Uterus (tissue), 4 donors: ENCODE measurements around the gene PRKX. TPM values are rescaled to one million over a fixed set of nuclear protein-coding genes. Genes with fewer than 3 reads are reported as not detected.

Source experiments
- DNase-seq, 2 donors: peaks; one replicate each; pipeline ENCODE4 v3.0.0-alpha.2; 2019 to 2020
- H3K27ac ChIP-seq, 2 donors: fragments of 200-600 bp; sonication (generic); 1 replicate in 1 of 2; 2 replicates in 1 of 2; pipeline ENCODE4 v1.5.1; 2016 to 2018
- H3K27me3 ChIP-seq, 2 donors: fragments of 200-600 bp; sonication (generic); one replicate each; pipeline ENCODE4 v1.5.1; 2018 to 2019; ENCODE audit warnings: control low read depth in 1 of 2
- H3K36me3 ChIP-seq, 2 donors: fragments of 200-600 bp; sonication (generic); one replicate each; pipeline ENCODE4 v1.5.1; 2019; ENCODE audit warnings: control low read depth in 1 of 2
- H3K4me1 ChIP-seq, 2 donors: fragments of 200-600 bp; sonication (generic); one replicate each; pipeline ENCODE4 v1.5.1; 2018 to 2019; ENCODE audit warnings: control low read depth in 1 of 2
- H3K4me3 ChIP-seq, 2 donors: fragments of 200-600 bp; sonication (generic); 1 replicate in 1 of 2; 2 replicates in 1 of 2; pipeline ENCODE4 v1.5.1; 2018 to 2019; ENCODE audit warnings: mild to moderate bottlenecking in 1 of 2
- H3K9me3 ChIP-seq, 2 donors: fragments of 200-600 bp; sonication (generic); one replicate each; pipeline ENCODE4 v1.5.1; 2019; ENCODE audit warnings: control low read depth in 1 of 2
- POLR2A ChIP-seq, 2 donors: fragments of 450-650 bp; IDR thresholded peaks; one replicate each; pipeline ENCODE4 v1.6.1; 2016; ENCODE audit warnings: antibody characterized with exemption in 2 of 2, mild to moderate bottlenecking in 1 of 2, moderate library complexity in 1 of 2
- intact Hi-C: fragments of 100-400 bp; cut with DNase I; formaldehyde crosslinking; loops from one replicate; pipeline ENCODE4 v1.15.1; 2023; ENCODE audit warnings: low total_unique reads
- total RNA-seq, 4 donors: library from RNA; depleted of rRNA in 3 of 4; stranded (reverse); fragments of >200 nt in 3 of 4; gene quantifications; one replicate each; pipeline versions ENCODE4 v1.1.0 to v1.2.4, GENCODE V29; 2014 to 2023
- TF ChIP-seq, protein P1 (sequence below), 4 experiments: fragments of 200-600 bp in 2 of 4; fragments of 450-650 bp in 2 of 4; sonication (generic) in 2 of 4; IDR thresholded peaks; one replicate each; pipeline ENCODE4 v1.5.1; 2016 to 2019; ENCODE audit warnings: antibody characterized with exemption in 4 of 4, mild to moderate bottlenecking in 2 of 4, moderate library complexity in 1 of 4
- donor health status: DM: yes; HTN: yes; CAD: no.

PRKX gene
- total RNA-seq, 4 donors from 2014 or later: 8.5 to 27.9 (median 12.0) TPM

DNA sequence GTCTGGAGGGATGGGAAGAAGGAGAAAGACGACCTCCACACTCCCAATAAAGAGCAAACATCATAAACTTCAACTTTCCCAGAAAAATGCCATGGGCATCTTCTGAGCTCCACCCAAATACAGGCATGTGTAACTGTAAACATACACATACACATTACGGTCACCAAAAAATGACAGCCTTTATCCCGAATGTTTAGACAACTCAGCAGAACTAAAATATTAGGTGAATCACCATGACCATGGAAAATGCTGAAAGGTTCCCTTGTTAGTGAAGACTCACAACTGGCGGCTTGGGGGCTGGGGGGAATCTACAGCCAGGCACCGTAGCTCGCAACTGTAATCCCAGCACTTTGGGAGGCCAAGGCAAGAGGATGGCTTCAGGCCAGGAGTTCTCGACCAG is 33.0 kb downstream of the PRKX start:
- intact Hi-C loops: no loop called here

DNA sequence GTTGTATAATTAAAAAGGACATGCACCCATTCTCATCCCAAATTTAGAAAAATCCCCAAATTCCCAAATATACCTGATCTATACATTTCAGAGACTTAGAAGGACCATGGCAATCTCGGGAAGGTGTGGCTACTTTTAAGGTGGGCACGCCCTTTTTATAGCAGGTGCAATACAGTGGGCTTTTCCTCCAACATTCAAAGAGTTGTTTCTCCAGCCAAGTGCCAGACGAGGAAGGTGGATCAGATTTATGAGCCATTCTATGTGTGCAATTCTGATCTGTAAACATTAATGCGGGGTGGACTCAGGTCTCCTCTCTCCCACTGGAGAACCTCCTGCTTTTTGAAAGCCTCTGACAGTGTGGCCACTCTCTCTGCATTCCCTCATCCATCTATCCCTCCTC is 33.8 kb downstream of the PRKX start:
- no peak overlapping the region for H3K27ac ChIP-seq
- TF ChIP-seq, protein P1, sequence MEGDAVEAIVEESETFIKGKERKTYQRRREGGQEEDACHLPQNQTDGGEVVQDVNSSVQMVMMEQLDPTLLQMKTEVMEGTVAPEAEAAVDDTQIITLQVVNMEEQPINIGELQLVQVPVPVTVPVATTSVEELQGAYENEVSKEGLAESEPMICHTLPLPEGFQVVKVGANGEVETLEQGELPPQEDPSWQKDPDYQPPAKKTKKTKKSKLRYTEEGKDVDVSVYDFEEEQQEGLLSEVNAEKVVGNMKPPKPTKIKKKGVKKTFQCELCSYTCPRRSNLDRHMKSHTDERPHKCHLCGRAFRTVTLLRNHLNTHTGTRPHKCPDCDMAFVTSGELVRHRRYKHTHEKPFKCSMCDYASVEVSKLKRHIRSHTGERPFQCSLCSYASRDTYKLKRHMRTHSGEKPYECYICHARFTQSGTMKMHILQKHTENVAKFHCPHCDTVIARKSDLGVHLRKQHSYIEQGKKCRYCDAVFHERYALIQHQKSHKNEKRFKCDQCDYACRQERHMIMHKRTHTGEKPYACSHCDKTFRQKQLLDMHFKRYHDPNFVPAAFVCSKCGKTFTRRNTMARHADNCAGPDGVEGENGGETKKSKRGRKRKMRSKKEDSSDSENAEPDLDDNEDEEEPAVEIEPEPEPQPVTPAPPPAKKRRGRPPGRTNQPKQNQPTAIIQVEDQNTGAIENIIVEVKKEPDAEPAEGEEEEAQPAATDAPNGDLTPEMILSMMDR (IDR thresholded peaks at IDR 0.05): no peak
- TF ChIP-seq POLR2A (IDR thresholded peaks at IDR 0.05): no peak
- H3K4me1 ChIP-seq: no peaks in the 10 kb centered on the region

More for the DNA sequence above, 33.0 kb downstream of the PRKX start:
- no peaks in the 10 kb centered on the region for H3K36me3 ChIP-seq
- no peak for DNase-seq
- no peak for TF ChIP-seq POLR2A (IDR thresholded peaks at IDR 0.05)
- TF ChIP-seq, protein P1 (IDR thresholded peaks at IDR 0.05): no peak
- no peaks in the 10 kb centered on the region for H3K4me1 ChIP-seq
- H3K4me3 ChIP-seq: no peak overlapping the region
- no peak overlapping the region for H3K27ac ChIP-seq
- no peaks in the 10 kb centered on the region for H3K9me3 ChIP-seq
- H3K27me3 ChIP-seq: no peaks in the 10 kb centered on the region

DNA sequence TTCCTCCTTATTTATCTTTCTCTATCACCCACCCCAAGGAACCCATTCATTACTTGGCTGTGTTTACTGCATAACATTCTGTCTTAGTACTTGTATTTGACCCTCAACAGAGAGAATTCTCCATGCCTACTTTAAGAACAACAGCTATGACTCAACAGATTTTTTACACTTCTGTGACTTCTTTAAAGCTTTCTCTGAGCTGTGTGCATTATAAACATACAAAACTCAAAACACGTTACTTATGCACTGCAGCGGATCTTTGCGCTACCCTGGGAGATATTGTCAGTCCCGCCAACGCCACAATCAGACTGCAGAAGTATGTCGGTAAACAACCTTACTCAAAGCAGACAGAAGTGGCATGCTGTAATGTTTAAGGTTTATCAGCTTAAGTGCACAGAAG is 35.1 kb downstream of the PRKX start:
- H3K36me3 ChIP-seq: no peaks in the 10 kb centered on the region
- no peak overlapping the region for H3K4me3 ChIP-seq
- no peak overlapping the region for H3K27ac ChIP-seq
- no peaks in the 10 kb centered on the region for H3K27me3 ChIP-seq
- TF ChIP-seq, protein P1 (IDR thresholded peaks at IDR 0.05): no peak
- TF ChIP-seq POLR2A (IDR thresholded peaks at IDR 0.05): no peak
- DNase-seq: no peak
- no peaks in the 10 kb centered on the region for H3K4me1 ChIP-seq
- no peaks in the 10 kb centered on the region for H3K9me3 ChIP-seq
- intact Hi-C loops: no loop called here

More for the DNA sequence above, 33.8 kb downstream of the PRKX start:
- Histone ChIP-seq H3K27me3 (no peaks in the 10 kb centered on the region), H3K36me3 (no peaks in the 10 kb centered on the region), H3K9me3 (no peaks in the 10 kb centered on the region), H3K4me3 (no peak overlapping the region)
- intact Hi-C loops: no loop called here
- no peak for DNase-seq

DNA sequence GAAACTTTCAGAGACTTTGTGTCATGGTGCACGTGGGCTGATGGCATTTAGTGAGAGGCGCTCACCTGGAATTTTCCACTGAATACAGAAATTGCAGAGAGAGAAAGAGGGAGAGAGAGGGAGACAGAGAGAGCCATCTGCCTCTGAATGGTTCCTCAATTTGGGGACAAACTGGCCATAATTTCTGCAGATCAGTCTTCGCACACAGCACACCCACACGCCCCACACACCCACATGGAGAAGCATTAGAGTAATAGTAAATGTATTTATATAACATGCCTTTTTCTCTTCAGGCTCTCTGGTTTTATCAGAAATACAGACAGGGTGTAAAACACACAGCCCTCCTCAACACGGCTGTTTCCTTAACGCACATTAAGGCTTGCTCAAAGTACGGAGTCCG is 38.6 kb downstream of the PRKX start:
- no peak for DNase-seq
- intact Hi-C loops: no loop called here
- TF ChIP-seq, protein P1 (IDR thresholded peaks at IDR 0.05): no peak
- no peak for TF ChIP-seq POLR2A (IDR thresholded peaks at IDR 0.05)
- Histone ChIP-seq H3K27me3 (no peaks in the 10 kb centered on the region), H3K4me3 (no peak overlapping the region), H3K9me3 (no peaks in the 10 kb centered on the region), H3K36me3 (no peaks in the 10 kb centered on the region), H3K4me1 (no peaks in the 10 kb centered on the region), H3K27ac (no peak overlapping the region)

DNA sequence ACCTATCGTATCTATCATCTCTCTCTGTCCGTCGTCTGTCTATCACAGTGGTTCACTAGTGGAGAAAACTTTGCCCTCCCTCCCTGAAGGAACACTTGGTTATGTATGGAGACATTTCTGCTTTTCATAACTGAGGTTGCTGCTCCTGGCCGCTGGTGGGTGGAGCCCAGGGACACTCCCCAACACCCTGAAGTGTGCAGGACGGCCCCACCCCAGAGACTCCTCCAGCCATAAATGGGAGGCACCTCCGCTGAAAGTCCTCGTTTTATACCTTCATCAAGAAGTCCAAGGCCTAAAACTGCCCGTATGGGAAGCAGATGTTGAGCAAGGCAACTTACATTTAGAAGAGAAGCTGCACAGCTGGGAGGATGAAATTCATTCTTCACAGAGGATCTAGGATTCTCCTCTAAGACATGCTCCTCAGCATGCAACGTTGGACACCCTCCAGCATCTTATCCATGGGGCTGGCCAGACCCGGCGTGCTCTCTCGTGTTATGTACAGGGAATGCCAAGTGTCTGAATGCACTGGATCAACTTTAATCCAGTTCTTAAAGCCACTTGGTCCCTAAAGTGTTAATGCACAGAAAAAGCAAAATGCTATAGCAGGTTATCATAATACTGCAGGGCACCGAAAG is 43.5 kb downstream of the PRKX start:
- Histone ChIP-seq H3K4me1 (no peaks in the 10 kb centered on the region), H3K27me3 (no peaks in the 10 kb centered on the region), H3K27ac (no peak overlapping the region), H3K4me3 (no peak overlapping the region), H3K9me3 (no peaks in the 10 kb centered on the region), H3K36me3 (no peaks in the 10 kb centered on the region)
- no peak for DNase-seq
- TF ChIP-seq, protein P1 (IDR thresholded peaks at IDR 0.05): no peak
- no peak for TF ChIP-seq POLR2A (IDR thresholded peaks at IDR 0.05)
- intact Hi-C loops: no loop called here
